ENCODE results near the gene MACO1. TPM values are rescaled to one million over a fixed set of nuclear protein-coding genes. Genes with fewer than 3 reads are reported as not detected.
"Not testable (repeated sequence)": the region's sequence is repeated elsewhere in the genome, so short reads cannot be mapped to it uniquely, and the experiment has no call there.

Gene MACO1
- polyA plus RNA-seq, 10 donors = 15.3 to 21.2 (median 18.5) TPM

DNA sequence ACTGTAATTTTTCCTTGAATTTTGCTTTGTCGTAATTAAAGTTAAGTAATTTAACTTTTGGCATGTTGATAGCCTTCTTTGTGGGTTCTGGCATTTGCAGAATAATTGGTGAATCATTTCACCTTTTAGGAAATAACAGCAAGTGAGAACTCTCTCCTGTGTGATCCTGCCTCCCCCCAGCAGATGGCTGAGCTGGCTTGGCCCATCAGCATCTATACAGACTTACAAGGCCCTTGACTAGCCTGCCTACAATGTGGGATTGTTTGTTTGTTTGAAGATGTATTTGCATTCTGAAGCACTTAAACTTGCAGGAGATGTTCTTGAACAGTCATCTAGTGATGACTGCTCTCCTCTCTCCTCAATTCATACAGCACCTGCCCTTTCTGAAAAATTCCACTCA, 55.9 kb downstream of the MACO1 start:
- no peak for DNase-seq

DNA sequence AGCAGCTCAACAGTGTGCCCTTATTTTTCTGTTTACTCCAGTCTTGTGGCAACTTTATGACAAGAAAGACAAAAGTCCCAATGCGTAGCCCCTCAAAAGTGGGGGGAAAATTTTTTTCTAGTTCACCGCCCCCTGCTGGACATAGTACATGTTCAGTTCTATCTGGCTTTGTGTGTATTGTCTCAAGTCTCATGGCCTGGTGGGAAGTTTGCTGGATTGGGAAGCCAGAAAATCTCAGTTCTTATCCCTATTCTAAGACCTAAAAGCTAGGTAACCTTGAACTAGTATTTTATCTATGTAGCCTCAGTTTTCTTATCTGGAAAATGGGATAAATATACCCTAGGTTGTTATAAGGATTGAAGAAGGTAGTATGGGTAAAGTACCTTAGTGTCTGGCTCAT, 56.9 kb downstream of the MACO1 start:
- no peak for DNase-seq

DNA sequence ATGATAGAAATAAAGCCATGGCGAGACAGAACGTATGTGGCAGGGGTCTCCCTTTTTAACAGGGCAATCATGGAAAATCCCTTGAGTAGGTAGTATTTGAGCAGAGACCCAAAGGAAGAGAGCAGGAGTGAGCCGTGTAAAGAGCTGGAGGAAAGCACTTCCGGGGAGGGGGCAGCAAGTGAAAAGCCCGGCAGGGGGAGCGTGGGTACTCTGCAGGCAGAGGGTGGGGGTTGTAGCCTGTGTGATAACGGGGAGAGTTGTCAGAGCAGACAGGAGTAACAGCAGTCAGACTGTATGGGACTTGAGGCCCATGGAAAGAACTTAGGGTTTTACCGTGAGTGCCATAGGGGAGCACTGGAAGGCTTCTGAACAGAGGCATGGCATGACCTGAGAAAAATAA, 61.6 kb downstream of the MACO1 start:
- DNase-seq = no peak

DNA sequence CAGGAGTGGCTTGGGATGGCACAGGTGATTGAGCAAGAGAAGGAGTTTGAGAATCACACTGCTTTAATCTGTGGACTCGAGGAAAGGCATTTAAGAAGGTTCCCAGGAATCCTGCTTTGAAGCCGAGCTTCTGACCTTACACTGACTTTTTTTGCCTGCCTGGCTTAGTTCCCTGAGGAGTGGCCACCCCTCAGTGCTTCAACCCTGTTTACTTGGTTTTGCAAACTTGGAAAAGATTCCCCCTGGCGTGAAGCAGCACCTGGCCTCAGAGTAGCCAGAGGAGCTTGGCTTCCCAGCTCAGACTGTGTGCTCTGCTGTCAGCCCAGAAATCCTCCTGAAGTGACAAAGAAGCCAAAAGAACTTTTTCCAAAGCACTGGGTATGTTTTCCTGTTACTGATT, 64.3 kb downstream of the MACO1 start:
- DNase-seq = no peak

DNA sequence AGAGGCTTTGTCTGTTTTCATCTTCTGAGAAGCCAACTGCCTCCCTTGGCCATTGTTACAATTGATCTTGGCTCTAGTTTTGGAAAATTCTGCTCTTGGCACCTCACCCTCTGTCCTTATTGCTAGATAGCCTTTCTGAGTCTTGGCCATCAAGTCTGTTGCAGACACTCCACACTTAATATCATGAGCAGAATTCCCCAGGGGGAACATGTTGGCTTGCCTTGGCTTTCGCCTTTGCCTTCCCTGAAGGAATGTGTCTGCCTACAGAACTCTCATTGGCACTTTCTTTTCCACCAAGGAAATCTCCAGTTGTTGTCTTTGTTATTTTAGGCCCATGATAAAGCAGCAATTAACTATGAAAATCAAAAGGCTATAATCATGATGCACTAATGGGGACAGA, 70.0 kb downstream of the MACO1 start:
- no peak for DNase-seq

DNA sequence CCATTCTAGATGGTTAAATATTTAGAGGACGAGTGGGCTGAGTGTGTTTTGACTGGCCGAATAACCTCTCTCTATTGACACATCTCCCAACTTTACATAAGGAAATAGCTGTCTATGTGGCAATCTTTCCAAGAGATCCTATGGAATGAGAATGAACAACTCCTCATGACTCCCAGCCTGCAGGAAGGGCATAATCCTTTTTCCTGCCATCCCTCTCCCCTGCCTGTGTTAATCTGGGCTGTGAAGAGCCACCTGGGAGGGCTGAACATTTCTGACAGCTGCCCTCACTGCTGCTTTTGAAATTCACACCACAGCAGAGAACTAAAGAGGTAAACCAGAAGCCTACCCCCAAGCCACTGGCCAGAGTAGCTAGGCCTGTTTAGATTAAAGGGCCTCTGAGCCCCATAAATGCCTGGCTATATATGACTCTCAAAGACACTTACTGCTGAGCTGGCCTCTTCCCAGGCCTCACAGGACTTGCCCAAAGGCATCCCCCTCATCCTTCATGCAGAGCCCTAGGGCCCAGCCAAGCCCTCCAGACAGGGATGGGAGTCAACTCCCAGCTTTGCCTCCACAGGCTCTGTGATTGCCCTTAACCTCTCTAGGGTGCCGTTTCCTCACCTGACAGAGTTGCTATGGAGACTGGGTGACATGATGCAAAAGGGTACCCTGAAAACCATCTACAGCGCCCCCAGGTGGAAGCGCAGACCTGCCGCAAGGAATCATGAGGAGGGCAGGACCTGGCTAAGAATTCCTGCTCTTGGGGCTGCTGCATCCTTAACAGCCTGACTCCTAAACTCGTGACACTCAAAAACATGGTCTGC, 70.8 kb downstream of the MACO1 start:
- DNase-seq = peak in 1 of 3 donors; percentile 80

DNA sequence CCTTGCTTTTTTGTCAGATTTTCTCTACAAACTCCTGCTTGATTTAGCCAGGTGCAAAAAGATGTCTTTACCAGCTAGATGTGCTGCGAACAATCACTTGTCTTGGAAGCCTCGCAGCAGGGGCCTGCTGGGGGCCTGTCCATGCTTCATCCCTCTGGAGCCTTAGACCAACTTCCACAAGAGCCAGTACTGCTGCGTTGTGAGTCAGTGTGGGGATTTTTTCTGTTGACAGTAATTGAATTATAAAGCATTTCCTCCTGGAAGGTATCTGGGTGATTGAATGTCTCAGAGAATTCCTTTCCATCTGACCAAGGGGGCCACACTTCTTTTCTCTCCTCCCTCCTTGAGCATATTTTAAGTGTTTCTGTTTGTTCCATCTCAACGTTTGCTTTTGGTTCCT, 72.3 kb downstream of the MACO1 start:
- peak in 1 of 3 donors; percentile 62 for DNase-seq

DNA sequence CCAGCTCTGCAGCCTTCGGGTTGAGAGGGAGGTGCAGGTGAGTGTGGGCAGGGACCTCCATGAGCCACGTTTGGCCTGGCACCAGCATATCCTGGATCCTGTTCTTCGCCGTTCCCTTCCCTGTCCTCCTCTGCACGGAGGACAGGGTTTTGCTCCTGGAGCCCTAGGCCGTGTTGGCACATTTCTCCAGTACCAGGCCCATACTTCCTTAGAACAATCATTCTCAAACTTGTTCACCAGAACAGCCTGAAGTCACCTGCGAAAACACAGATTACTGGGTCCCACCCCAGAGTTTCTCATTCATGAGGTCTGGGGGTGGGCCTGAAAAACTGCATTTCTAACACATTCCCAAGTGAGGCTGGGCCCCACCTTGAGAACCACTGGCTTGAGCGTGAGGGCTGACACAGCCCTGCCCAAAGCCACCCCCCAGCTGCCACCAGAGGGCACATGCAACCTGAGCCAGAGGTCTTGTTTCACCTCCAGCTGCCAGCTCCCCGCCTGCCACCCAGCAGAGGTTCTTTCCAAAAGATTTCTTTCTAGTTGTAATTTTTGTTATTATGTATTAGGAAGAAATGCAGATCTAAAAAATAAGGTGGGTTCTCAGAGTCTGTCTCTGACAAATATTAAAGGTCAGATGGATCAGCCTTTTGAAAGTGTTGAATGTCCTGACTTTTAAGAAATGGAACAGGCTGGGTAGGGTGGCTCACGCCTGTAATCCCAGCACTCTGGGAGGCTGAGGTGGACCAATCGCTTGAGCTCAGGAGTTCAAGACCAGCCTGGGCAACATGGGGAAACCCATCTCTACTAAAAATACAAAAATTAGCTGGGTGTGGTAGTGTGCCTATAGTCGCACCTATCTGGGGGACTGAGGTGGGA, 73.1 kb downstream of the MACO1 start:
- DNase-seq = no peak

DNA sequence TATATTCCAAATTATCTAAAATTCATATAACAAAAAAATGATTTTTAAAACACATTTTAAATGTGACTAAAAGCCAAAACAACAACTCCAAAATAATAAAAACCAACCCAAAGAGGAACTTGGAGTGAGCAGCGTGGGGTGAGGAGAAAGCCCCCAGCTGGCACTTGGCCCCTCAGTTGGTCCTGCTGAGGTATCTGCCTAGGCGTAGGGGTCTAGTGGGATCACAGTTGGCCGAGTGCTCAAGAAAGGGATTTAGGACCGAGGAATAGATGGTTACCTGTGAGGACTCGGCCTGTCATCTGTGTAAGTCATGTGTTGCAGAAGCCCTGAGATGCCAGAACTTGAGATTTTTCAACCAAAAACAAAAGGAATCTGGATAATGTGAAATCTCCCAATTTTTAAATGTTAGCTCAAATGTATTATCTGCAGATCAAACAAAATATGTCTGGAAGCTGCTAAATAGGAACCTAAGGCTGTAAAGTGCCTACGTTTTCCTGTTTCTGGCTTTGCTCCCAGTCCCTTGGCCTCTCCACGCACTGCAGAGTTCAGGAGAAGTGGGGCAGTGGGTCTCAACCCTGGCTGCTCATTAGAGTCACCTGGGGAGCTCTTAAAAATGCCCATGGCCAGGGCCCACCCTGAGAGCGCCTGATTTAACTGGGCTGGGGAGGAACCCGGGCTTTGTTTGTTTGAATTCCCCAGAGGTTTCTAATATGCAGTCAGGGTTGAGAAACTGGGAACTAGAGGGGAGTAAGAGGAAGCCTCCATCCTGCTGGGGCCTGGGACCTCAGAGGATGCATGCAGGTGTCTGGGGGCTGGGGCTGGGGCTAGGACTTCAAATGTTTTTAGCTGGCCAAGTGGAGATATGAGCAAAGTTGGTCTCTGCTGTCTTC, 74.3 kb downstream of the MACO1 start:
- no peak for DNase-seq

DNA sequence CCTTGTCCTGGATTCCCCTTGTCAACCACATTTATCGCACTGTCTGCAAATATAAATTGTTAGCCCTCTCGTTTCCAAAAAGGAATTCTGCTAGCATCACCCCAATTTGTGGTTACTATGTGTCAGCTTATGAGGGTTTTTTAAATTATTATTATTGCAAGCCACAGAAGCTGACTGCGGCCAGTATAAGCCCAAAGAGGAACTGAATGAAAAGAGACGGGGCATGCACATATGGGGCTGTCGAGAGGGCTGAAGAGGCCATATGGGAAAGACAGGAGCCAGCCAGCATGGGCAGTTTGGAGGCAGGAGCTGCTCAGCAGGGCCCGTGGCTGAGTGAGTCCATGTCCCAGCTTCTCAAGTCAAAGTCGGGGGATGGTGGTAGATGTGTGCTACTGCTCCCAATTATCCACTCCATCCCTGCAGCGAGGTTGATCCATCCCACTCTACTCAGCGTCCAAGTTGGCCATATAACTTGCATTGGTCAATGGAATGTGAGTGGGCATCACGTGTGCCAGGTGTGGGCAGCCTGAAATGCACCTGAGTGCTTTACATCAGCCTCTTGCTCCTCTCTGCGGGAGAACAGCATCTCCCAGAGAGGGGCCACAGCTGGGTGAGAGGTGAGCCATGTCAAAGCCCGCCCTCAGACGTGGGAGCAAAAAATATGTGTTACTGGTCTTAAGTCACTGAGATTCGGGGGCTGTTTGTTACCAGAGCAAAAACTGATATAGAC, 75.1 kb downstream of the MACO1 start:
- DNase-seq = no peak

DNA sequence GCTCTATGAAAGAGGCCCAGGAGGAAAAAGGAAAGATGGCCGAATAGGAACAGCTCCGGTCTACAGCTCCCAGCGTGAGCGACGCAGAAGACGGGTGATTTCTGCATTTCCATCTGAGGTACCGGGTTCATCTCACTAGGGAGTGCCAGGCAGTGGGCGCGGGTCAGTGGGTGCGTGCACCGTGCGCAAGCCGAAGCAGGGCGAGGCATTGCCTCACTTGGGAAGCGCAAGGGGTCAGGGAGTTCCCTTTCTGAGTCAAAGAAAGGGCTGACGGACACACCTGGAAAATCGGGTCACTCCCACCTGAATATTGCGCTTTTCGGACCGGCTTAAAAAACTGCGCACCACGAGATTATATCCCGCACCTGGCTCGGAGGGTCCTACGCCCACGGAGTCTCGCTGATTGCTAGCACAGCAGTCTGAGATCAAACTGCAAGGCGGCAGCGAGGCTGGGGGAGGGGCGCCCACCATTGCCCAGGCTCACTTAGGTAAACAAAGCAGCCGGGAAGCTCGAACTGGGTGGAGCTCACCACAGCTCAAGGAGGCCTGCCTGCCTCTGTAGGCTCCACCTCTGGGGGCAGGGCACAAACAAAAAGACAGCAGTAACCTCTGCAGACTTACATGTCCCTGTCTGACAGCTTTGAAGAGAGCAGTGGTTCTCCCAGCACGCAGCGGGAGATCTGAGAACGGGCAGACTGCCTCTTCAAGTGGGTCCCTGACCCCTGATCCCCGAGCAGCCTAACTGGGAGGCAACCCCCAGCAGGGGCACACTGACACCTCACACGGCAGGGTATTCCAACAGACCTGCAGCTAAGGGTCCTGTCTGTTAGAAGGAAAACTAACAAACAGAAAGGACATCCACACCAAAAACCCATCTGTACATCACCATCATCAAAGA, 76.1 kb downstream of the MACO1 start:
- DNase-seq = not testable (repeated sequence)

DNA sequence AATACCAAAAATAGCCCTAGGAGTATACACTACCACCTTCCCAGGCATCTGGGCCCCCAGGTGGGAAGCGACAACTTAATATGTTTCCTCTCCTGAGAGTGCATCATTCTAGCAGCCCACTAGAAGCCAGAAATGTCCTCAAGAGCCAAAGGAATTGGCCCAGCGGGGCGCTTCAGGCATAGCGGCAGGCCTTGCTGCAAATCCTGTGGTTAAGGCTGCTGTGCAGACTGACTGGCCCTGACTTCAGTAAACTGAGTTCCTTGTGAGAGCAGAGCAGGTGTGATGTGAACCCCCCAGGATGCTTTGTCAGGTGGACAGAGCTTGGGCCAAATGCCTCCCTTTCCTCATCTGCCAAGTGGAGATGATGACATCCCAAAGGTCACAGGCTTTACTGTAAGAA, 83.0 kb downstream of the MACO1 start:
- DNase-seq = no peak

DNA sequence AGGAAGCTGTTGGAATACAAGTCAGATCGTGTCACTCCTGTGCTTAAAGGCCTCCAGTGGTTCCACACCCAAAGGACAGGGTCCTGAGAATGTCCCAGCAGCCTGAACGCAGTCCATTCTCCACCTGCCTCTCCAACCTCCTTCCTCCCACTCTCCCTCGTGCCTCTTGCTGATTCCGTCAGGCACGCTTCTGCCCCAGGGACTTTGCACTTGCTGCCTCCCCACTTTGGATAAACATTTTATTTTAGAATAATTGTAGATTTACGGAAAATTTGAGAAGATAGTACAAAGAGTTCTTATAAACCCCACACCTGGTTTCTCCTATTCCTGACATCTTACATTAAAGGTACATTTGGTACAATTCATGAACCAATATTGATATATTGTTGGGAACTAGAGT, 84.3 kb downstream of the MACO1 start:
- DNase-seq = no peak

DNA sequence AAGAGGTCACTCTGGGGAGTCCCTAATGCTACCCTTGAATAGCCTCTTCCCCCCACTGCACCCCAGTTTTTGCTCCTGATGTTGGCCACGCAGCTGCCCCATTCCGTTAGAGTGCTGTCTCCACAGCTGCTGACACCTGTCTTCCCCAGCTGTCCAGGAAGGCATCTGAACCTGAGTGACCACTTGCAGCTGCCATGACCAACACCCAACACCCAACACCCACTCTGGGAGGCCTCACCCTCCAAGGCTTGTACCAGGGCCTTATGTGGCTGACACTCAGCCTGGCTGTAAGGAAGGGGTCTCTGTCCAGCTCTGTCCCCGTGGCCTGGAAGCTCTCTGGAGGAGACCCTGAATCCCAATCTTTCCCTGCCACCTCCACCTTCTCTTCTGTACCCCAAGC, 86.0 kb downstream of the MACO1 start:
- DNase-seq = no peak

DNA sequence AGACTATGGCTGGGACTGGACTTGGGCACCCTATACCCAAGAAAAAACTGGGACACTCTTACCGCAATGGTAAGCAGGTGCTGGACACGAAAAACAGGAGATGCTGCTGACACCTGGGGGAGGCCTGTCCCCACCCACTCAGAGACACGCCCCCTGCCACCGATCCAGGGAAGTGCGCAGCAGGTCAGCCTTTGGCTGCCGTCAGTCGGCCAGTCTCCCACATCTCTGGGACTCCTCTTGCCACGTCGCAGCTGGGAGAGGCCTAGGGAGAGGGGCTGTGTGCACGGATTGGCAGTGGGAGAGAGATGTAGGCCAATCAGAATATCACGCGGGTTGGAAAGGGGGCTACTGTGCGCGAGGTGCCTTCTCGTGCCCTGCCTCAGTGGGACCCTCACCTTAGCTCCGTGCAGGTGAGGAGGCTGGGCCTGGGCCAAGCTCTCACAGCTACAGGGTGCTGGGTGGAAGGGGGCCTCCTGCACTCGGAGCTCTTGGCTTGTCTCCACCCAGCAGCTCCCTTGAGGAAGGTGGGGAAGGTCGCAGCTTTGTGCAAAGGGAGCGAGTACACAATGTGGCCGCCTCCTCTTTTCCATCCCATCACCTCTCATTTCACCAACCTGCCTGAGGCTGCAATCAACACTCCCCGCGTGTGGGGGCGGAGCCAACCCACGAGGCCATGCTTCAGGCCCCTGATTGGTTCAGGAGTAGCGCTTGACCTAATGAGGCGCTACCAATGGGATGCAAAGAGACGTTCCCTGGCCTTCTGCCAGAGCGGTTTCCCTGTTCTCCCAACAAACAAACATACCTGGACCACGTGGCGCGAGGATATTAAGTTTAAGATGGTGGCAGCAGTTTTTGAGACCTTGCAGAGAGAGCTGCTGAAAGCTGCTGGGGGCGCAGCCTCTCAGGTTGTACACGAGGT, 87.0 kb downstream of the MACO1 start:
- DNase-seq = no peak

DNA sequence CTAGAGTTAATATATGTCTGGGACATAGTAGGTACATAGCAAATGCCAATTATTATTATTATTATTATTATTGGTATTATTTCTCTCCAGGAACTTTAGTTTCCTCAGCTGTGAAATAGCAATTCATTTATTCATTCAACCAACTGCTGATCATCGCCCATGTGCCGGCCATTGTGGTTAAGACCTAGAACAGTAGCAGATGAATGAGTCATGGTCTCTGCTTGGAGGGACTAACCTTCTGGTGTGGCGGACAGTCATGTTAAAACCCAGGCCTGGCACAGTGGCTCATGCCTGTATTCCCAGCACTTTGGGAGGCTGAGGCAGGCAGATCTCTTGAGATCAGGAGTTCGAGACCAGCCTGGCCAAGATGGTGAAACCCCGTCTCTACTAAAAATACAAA, 88.9 kb downstream of the MACO1 start:
- peak in 1 of 3 donors; percentile 50 for DNase-seq

DNA sequence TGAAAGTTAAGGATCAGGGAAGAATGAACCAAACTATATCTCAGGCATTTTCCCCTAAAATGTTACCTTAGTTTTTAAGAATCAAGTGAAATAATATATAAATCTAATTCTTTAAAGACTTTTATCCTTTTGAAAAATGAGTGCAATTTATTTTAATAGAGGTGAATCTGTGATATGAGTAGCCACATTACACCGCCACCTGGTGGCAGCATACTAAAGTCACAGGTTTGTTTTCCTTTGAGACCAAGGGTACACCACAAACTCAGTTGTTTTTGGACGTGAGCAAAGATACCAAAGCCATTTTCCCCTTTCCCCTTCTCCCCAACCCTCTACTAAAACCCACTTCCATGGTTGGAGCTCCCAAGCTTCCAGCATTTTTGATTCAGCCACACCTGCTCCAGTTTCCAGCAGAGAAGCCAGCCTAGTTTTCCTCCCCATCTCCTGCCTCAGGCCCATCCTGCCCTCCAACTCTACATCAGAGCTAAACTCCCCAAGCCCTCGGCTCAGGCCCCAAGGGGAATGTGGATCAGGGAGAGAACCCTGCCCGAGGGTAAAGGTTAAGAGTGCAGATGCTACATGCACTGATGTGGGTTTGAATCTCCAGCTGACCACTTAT, 89.9 kb downstream of the MACO1 start:
- peak; percentile 55 to 71 (median 62) for DNase-seq

DNA sequence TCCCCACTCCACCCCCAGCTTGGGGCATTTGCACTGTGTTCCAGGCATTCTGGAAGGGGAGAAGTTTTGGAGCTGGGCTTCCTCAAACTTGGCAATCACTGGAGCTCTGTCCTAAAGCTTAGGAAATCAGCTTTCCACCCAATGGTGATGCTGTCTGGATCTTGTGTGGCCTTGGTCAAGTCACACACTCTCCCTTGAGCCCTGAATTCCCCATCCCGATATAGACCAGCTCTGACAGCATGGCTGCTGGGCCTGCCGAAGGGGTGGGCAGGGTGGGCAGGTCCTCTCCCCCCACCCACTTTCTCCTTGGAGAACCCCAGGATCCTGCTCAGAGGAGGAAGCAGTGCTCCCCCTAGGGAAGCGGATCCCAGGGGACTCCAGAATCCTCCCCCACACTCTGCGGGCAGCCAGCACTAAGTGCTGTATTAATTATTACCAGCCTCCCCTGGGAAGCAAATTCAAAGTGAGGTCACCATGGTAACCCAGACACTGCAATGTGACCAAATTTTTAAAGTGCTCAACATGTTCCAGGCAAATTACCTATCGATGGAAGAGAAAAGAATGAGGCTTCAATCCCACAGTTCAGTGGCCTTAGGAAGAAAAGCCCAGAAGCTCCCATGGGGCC, 91.4 kb downstream of the MACO1 start:
- DNase-seq = no peak

Data from muscle of back (tissue), 11 donors.